ENCODE data around the gene KLF13. TPM values are rescaled to one million over a fixed set of nuclear protein-coding genes. Genes with fewer than 3 reads are reported as not detected.

The KLF13 gene
- total and polyA plus RNA-seq, 2 experiments from 2014 or later = 23.5 to 28.6 TPM

DNA sequence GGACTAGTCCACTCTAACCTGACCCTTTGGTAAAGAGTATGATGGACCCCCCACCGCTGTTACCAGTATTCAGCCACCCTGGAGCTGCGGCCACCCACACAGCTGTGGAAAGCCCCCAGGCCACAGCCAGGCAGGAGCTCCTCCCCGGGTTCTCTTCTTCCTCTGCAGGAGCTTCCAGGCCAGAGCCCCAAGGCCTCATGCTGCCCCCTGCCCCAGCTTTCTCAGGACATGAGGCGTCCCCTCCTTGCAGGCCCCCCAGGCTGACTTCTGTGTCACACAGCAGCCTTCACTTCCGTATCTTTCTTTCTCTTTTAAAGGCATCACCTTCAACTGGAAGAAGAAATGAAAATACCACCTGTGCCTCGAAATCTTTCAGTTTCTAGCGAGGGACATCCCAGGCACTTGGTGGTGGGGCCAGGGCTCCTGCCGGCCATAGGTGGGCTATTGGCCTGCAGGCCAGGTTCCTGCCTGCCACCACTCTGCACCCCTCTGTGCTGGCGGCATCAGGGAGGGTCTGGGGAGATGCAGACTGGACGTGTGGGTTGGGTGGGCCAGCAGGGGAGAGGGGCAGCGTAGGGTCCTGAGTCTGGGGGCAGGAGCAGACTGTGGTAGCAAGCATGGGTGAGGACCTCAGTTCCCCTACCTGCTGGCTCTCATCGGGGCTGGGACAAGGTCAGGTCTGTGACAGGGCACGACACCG lies 19.9 kb downstream of the KLF13 start:
- H3K9me3 Mint-ChIP-seq = no peaks in the 10 kb centered on the region
- no peaks in the 10 kb centered on the region for H3K36me3 Mint-ChIP-seq (ENCODE audit: low read depth)

More for the DNA sequence above, 19.9 kb downstream of the KLF13 start:
- Histone ChIP-seq H3K79me2 (replicated peaks; ENCODE audit: insufficient read depth) (peaks cover 58% of the 10 kb centered on the region), H3K27ac (ENCODE audit: low read depth) (no peak overlapping the region), H3F3A (replicated peaks; ENCODE audit: low read depth) (no peaks in the 10 kb centered on the region), H3K9me2 (ENCODE audit: insufficient read depth) (no peaks in the 10 kb centered on the region), H4K20me1 (replicated peaks; ENCODE audit: insufficient read depth) (no peaks in the 10 kb centered on the region; the same call in 1 of the 2 replicates), H3K4me2 (no peak overlapping the region), H3K4me3 (no peak overlapping the region), H2AFZ (no peak overlapping the region), H3K4me1 (ENCODE audit: insufficient read depth) (peaks cover 4% of the 10 kb centered on the region; the same call in 1 of the 2 replicates), H3K36me3 (ENCODE audit: insufficient read depth) (no peaks in the 10 kb centered on the region), H3K27me3 (ENCODE audit: insufficient read depth) (no peaks in the 10 kb centered on the region)
- ATAC-seq (no peak; the same call in 2 of the 3 replicates), DNase-seq (ENCODE audit: low spot score) (no peak)
- Mint-ChIP-seq H3K27ac (0 out of 2 replicates have a peak overlapping the region, but pooled peaks have one; percentile 56), H3K27me3 (ENCODE audit: insufficient read depth, low read depth, poor library complexity) (peaks cover 6% of the 10 kb centered on the region), H3K4me1 (peaks cover 24% of the 10 kb centered on the region), H3K4me3 (no peak overlapping the region)
- TF ChIP-seq EZH2 (IDR thresholded peaks at IDR 0.05; ENCODE audit: low read depth, unreplicated experiment) = no peak
- TF ChIP-seq ZNF114 (CRISPR knock-in tag; IDR thresholded peaks at IDR 0.05) = no peak
- TF ChIP-seq NANOG (IDR thresholded peaks at IDR 0.05; ENCODE audit: borderline replicate concordance) = no peak
- no peak for TF ChIP-seq POLR2AphosphoS5 (IDR thresholded peaks at IDR 0.05; ENCODE audit: low read depth)
- no peak for TF ChIP-seq ETS1 (IDR thresholded peaks at IDR 0.05)
- TF ChIP-seq, protein P1, sequence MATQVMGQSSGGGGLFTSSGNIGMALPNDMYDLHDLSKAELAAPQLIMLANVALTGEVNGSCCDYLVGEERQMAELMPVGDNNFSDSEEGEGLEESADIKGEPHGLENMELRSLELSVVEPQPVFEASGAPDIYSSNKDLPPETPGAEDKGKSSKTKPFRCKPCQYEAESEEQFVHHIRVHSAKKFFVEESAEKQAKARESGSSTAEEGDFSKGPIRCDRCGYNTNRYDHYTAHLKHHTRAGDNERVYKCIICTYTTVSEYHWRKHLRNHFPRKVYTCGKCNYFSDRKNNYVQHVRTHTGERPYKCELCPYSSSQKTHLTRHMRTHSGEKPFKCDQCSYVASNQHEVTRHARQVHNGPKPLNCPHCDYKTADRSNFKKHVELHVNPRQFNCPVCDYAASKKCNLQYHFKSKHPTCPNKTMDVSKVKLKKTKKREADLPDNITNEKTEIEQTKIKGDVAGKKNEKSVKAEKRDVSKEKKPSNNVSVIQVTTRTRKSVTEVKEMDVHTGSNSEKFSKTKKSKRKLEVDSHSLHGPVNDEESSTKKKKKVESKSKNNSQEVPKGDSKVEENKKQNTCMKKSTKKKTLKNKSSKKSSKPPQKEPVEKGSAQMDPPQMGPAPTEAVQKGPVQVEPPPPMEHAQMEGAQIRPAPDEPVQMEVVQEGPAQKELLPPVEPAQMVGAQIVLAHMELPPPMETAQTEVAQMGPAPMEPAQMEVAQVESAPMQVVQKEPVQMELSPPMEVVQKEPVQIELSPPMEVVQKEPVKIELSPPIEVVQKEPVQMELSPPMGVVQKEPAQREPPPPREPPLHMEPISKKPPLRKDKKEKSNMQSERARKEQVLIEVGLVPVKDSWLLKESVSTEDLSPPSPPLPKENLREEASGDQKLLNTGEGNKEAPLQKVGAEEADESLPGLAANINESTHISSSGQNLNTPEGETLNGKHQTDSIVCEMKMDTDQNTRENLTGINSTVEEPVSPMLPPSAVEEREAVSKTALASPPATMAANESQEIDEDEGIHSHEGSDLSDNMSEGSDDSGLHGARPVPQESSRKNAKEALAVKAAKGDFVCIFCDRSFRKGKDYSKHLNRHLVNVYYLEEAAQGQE (IDR thresholded peaks at IDR 0.05; ENCODE audit: unreplicated experiment) = no peak
- no peak for TF ChIP-seq ZNF331 (CRISPR knock-in tag; IDR thresholded peaks at IDR 0.05; ENCODE audit: low read depth)
